B cell (primary cell): ENCODE measurements around the gene CHST11.

Experiments used
- EZH2 ChIP-seq: IDR thresholded peaks from 2 replicates; pipeline ENCODE4 v1.6.1; 2012; ENCODE audit warnings: borderline replicate concordance, low read depth, mild to moderate bottlenecking, moderate library complexity, low read length; ENCODE audit not compliant: insufficient read depth, poor library complexity, severe bottlenecking
- TF ChIP-seq, protein P1 (sequence below): fragments of 200-600 bp; IDR thresholded peaks from one replicate; pipeline ENCODE4 v1.8.0; 2022; ENCODE audit warnings: antibody characterized with exemption, mild to moderate bottlenecking

DNA sequence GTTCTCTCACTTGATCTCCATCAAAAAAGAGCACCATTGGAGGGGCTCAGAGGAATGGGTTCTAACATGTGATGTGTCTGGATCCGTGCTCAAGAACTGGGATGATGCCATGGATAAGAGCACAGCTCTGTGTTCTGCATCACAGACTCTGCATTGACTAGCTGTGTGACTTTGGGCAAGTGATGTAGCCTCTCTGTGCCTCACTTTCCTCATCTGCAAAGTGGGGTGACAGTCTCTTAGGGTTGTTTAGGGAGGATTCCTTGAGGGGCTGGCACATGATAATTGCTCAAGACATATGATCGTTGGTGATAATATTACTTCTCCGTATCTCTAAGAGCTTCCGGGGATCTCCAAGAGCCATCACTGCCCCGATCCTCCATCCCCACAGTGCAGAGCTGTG is 202.3 kb downstream of the CHST11 start:
- TF ChIP-seq, protein P1, sequence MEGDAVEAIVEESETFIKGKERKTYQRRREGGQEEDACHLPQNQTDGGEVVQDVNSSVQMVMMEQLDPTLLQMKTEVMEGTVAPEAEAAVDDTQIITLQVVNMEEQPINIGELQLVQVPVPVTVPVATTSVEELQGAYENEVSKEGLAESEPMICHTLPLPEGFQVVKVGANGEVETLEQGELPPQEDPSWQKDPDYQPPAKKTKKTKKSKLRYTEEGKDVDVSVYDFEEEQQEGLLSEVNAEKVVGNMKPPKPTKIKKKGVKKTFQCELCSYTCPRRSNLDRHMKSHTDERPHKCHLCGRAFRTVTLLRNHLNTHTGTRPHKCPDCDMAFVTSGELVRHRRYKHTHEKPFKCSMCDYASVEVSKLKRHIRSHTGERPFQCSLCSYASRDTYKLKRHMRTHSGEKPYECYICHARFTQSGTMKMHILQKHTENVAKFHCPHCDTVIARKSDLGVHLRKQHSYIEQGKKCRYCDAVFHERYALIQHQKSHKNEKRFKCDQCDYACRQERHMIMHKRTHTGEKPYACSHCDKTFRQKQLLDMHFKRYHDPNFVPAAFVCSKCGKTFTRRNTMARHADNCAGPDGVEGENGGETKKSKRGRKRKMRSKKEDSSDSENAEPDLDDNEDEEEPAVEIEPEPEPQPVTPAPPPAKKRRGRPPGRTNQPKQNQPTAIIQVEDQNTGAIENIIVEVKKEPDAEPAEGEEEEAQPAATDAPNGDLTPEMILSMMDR, result no peak
- TF ChIP-seq EZH2, result no peak
